ENCODE measurements around the gene CHIC2. TPM values are rescaled to one million over a fixed set of nuclear protein-coding genes. Genes with fewer than 3 reads are reported as not detected.
"Not testable (repeated sequence)": the region's sequence is repeated elsewhere in the genome, so short reads cannot be mapped to it uniquely, and the experiment has no call there.

CHIC2 gene
- polyA plus RNA-seq, 1 donor from 2014 or later: 58.5 TPM

DNA sequence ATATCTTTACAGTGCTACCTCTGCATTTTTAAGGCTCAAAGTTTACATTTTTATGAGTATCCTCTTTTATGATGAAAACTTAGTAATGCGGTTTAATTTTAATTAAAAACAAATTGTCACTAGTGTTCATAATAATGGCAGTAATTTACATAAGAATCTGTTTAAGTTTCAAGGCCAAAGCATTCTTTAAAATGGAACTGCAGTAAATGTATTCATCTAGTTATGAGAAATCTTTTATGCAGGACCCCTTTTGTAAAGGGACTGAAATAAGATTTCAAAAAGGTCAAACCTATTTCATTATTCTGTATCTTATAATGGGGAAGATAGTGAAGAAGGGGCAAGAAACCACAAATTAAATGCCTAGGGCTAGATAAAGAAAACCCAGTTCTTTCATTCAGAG, 37.1 kb downstream of the CHIC2 start:
- no peaks in the 10 kb centered on the region for H3K36me3 ChIP-seq (ENCODE audit: insufficient read depth, low read length)
- no peak overlapping the region for H3K27ac ChIP-seq (ENCODE audit: low read length)
- H3K9me3 ChIP-seq (ENCODE audit: low read length): no peaks in the 10 kb centered on the region
- no peak overlapping the region for H3K4me2 ChIP-seq (ENCODE audit: low read length)
- no peak overlapping the region for H2AFZ ChIP-seq (ENCODE audit: low read depth, low read length)
- H3F3A ChIP-seq (ENCODE audit: insufficient read depth, low read length, poor library complexity, severe bottlenecking): no peaks in the 10 kb centered on the region
- no peaks in the 10 kb centered on the region for H3K9me2 ChIP-seq (ENCODE audit: insufficient read depth, low read length)
- TF ChIP-seq SMC3 (conservative IDR thresholded peaks at IDR 0.05; ENCODE audit: poor library complexity): no peak
- TF ChIP-seq, protein P1, sequence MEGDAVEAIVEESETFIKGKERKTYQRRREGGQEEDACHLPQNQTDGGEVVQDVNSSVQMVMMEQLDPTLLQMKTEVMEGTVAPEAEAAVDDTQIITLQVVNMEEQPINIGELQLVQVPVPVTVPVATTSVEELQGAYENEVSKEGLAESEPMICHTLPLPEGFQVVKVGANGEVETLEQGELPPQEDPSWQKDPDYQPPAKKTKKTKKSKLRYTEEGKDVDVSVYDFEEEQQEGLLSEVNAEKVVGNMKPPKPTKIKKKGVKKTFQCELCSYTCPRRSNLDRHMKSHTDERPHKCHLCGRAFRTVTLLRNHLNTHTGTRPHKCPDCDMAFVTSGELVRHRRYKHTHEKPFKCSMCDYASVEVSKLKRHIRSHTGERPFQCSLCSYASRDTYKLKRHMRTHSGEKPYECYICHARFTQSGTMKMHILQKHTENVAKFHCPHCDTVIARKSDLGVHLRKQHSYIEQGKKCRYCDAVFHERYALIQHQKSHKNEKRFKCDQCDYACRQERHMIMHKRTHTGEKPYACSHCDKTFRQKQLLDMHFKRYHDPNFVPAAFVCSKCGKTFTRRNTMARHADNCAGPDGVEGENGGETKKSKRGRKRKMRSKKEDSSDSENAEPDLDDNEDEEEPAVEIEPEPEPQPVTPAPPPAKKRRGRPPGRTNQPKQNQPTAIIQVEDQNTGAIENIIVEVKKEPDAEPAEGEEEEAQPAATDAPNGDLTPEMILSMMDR (IDR thresholded peaks at IDR 0.05; ENCODE audit: poor library complexity, severe bottlenecking): no peak
- no peak for TF ChIP-seq POLR2AphosphoS5 (IDR thresholded peaks at IDR 0.05)
- TF ChIP-seq, protein P2, sequence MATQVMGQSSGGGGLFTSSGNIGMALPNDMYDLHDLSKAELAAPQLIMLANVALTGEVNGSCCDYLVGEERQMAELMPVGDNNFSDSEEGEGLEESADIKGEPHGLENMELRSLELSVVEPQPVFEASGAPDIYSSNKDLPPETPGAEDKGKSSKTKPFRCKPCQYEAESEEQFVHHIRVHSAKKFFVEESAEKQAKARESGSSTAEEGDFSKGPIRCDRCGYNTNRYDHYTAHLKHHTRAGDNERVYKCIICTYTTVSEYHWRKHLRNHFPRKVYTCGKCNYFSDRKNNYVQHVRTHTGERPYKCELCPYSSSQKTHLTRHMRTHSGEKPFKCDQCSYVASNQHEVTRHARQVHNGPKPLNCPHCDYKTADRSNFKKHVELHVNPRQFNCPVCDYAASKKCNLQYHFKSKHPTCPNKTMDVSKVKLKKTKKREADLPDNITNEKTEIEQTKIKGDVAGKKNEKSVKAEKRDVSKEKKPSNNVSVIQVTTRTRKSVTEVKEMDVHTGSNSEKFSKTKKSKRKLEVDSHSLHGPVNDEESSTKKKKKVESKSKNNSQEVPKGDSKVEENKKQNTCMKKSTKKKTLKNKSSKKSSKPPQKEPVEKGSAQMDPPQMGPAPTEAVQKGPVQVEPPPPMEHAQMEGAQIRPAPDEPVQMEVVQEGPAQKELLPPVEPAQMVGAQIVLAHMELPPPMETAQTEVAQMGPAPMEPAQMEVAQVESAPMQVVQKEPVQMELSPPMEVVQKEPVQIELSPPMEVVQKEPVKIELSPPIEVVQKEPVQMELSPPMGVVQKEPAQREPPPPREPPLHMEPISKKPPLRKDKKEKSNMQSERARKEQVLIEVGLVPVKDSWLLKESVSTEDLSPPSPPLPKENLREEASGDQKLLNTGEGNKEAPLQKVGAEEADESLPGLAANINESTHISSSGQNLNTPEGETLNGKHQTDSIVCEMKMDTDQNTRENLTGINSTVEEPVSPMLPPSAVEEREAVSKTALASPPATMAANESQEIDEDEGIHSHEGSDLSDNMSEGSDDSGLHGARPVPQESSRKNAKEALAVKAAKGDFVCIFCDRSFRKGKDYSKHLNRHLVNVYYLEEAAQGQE (IDR thresholded peaks at IDR 0.05; ENCODE audit: borderline replicate concordance): no peak
- H3K27me3 ChIP-seq (ENCODE audit: insufficient read depth, low read depth, low read length): no peaks in the 10 kb centered on the region
- H4K20me1 ChIP-seq (ENCODE audit: insufficient read depth): no peaks in the 10 kb centered on the region
- H3K79me2 ChIP-seq (replicated peaks; ENCODE audit: insufficient read depth, low read length): no peaks in the 10 kb centered on the region
- H3K9ac ChIP-seq (ENCODE audit: low read length): no peak overlapping the region
- no peak overlapping the region for H3K4me3 ChIP-seq (ENCODE audit: low read length)

DNA sequence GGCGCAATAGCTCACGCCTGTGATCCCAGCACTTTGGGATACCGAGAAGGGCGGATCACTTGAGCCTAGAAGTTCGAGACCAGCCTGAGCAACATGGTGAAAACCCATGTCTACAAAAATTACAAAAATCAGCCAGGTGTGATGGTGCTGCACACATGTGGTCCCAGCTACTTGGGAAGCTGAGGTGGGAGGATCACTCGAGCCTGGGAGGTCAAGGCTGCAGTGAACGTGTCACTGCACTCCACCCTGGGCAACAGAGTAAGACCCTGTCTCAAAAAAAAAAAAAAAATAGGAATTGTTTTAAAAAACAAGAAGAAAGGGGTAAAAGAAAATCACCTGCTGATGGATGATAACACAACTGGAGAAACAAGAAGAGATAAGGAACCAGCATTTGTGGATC, 38.8 kb downstream of the CHIC2 start:
- no peak overlapping the region for H2AFZ ChIP-seq (ENCODE audit: low read depth, low read length)
- H3K9ac ChIP-seq (ENCODE audit: low read length): no peak overlapping the region
- no peaks in the 10 kb centered on the region for H3K9me3 ChIP-seq (ENCODE audit: low read length)
- H3K36me3 ChIP-seq (ENCODE audit: insufficient read depth, low read length): no peaks in the 10 kb centered on the region
- H3K4me2 ChIP-seq (ENCODE audit: low read length): no peak overlapping the region
- H3K79me2 ChIP-seq (replicated peaks; ENCODE audit: insufficient read depth, low read length): no peaks in the 10 kb centered on the region
- no peaks in the 10 kb centered on the region for H3F3A ChIP-seq (ENCODE audit: insufficient read depth, low read length, poor library complexity, severe bottlenecking)
- TF ChIP-seq RAD21 (conservative IDR thresholded peaks at IDR 0.05) (no peak), EZH2 (IDR thresholded peaks at IDR 0.05; ENCODE audit: borderline replicate concordance, insufficient read depth, low read length, poor library complexity, severe bottlenecking) (no peak), POLR2AphosphoS5 (IDR thresholded peaks at IDR 0.05) (no peak), SMC3 (conservative IDR thresholded peaks at IDR 0.05; ENCODE audit: poor library complexity) (no peak), MXI1 (conservative IDR thresholded peaks at IDR 0.05; ENCODE audit: poor library complexity, severe bottlenecking) (no peak), TAF1 (IDR thresholded peaks at IDR 0.05; ENCODE audit: low read depth) (no peak), EP300 (conservative IDR thresholded peaks at IDR 0.05; ENCODE audit: poor library complexity, severe bottlenecking) (no peak)
- TF ChIP-seq, protein P1 (IDR thresholded peaks at IDR 0.05; ENCODE audit: poor library complexity, severe bottlenecking): no peak
- TF ChIP-seq, protein P2 (IDR thresholded peaks at IDR 0.05; ENCODE audit: borderline replicate concordance): no peak
- H3K27ac ChIP-seq (ENCODE audit: low read length): no peak overlapping the region
- no peak overlapping the region for H3K4me3 ChIP-seq (ENCODE audit: low read length)
- no peaks in the 10 kb centered on the region for H3K9me2 ChIP-seq (ENCODE audit: insufficient read depth, low read length)
- no peaks in the 10 kb centered on the region for H4K20me1 ChIP-seq (ENCODE audit: insufficient read depth)
- no peaks in the 10 kb centered on the region for H3K27me3 ChIP-seq (ENCODE audit: insufficient read depth, low read depth, low read length)

DNA sequence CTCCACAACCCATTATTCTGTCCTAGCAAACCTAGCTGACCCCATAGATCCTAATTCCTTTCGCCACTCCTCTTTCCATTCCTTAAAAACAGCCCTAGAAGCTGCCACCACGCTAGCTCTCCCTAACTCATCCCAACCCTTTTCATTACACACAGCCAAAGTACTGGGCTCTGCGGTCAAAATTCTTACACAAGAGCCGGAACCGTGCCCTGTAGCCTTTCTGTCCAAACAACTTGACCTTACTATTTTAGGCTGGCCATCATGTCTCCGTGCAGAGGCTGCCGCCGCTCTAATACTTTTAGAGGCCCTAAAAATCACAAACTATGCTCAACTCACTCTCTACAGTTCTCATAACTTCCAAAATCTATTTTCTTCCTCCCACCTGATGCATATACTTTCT, 41.4 kb downstream of the CHIC2 start:
- H3K9me3 ChIP-seq (ENCODE audit: low read length); H3F3A ChIP-seq (ENCODE audit: insufficient read depth, low read length, poor library complexity, severe bottlenecking); H3K27ac ChIP-seq (ENCODE audit: low read length); H3K9ac ChIP-seq (ENCODE audit: low read length); H4K20me1 ChIP-seq (ENCODE audit: insufficient read depth); H3K36me3 ChIP-seq (ENCODE audit: insufficient read depth, low read length); H3K9me2 ChIP-seq (ENCODE audit: insufficient read depth, low read length); H3K4me3 ChIP-seq (ENCODE audit: low read length); H3K27me3 ChIP-seq (ENCODE audit: insufficient read depth, low read depth, low read length); H3K4me2 ChIP-seq (ENCODE audit: low read length); H2AFZ ChIP-seq (ENCODE audit: low read depth, low read length): not testable (repeated sequence)
- peaks cover 10% of the 10 kb centered on the region for H3K79me2 ChIP-seq (replicated peaks; ENCODE audit: insufficient read depth, low read length)
